ENCODE measurements around the gene ESM1. TPM values are rescaled to one million over a fixed set of nuclear protein-coding genes. Genes with fewer than 3 reads are reported as not detected.

Gene ESM1
- total RNA-seq, 1 donor from 2014 or later: not detected

DNA sequence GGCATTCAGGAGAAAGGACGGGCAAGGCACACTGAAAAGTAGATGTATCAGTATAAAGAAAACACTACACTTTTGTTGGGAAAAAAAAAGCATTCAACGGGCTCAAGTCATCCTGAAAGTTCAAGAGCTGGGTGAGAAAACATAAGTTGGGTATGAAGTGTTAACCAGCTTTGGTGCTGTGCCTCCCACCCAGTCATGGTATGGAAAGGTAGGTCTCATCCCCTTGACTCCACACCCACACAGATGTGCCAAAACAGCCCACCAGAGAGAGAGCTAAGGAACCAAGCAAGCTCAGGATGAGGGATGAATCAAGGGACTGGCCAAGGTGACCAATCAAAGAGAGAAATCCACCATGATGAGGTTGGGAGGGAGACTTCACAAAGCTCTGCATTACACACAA, 54.7 kb downstream of the ESM1 start:
- no peak overlapping the region for H3K27ac Mint-ChIP-seq (ENCODE audit: unreplicated experiment)
- no peak for TF ChIP-seq CTCF (IDR thresholded peaks at IDR 0.05)
- no peaks in the 10 kb centered on the region for H3K4me1 Mint-ChIP-seq (ENCODE audit: low read depth)
- H3K9me3 Mint-ChIP-seq (ENCODE audit: low read depth): peaks cover 15% of the 10 kb centered on the region
- no peak for DNase-seq (ENCODE audit: low spot score)
- peaks cover 26% of the 10 kb centered on the region for H3K27me3 Mint-ChIP-seq (ENCODE audit: low read depth)
- H3K36me3 Mint-ChIP-seq (ENCODE audit: low read depth): no peaks in the 10 kb centered on the region
- H3K4me3 Mint-ChIP-seq (ENCODE audit: unreplicated experiment): no peak overlapping the region

Other genes with a start within 250 kb of the ESM1 start
- not detected in 3 replicates for gene GZMK, start 38.7 kb upstream of the ESM1 start, total RNA-seq
- gene GZMA, start 117.1 kb upstream of the ESM1 start, total RNA-seq: not detected in 3 replicates
- gene GPX8, start 174.6 kb upstream of the ESM1 start, total RNA-seq: 196 to 212 TPM (median 198 TPM) in 3 replicates
- gene CDC20B, start 187.6 kb upstream of the ESM1 start, total RNA-seq: not detected in 3 replicates
- 0.15 TPM in 1 of 3 replicates, not detected in the others for gene MCIDAS, start 241.7 kb upstream of the ESM1 start, total RNA-seq
- gene CCNO, start 248.0 kb upstream of the ESM1 start, total RNA-seq: 1.7 to 2.0 TPM in 2 of 3 replicates, not detected in the other